Hair follicular keratinocyte (primary cell): Measurements from ENCODE around the gene OR4F15. TPM values are rescaled to one million over a fixed set of nuclear protein-coding genes. Genes with fewer than 3 reads are reported as not detected.

ENCODE experiments used
- total RNA-seq: library from RNA; depleted of rRNA; stranded (reverse); fragments of >200 nt; gene quantifications from 2 replicates; pipeline ENCODE4 v1.2.3, GENCODE V29; 2015

The OR4F15 gene, protein sequence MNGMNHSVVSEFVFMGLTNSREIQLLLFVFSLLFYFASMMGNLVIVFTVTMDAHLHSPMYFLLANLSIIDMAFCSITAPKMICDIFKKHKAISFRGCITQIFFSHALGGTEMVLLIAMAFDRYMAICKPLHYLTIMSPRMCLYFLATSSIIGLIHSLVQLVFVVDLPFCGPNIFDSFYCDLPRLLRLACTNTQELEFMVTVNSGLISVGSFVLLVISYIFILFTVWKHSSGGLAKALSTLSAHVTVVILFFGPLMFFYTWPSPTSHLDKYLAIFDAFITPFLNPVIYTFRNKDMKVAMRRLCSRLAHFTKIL
- not detected in 2 replicates for total RNA-seq

DNA sequence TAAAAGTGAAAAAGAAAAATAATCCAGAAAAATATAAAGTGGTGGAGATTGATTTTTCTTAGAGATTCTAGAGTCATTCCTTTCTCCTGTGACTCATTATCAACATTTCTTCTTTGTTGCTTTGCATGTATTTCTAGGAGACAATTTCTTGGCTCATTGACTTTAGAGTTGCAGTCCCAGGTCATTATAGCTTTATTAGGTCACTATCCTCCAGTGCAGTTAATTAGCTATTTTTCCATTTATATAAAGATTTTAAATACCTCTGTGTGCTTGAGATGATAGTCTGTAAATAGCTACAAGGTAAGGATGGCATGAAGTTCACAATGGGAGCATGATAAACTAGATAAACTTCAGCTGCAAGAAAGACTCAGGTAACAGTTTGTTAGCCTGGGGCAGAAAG is at the start of gene OR4F15:
Gene OR4F15, plus strand, starts transcription at position 301 of the 400 bp plus-strand sequence. CDS start 5,985 bp downstream, outside the sequence.

DNA sequence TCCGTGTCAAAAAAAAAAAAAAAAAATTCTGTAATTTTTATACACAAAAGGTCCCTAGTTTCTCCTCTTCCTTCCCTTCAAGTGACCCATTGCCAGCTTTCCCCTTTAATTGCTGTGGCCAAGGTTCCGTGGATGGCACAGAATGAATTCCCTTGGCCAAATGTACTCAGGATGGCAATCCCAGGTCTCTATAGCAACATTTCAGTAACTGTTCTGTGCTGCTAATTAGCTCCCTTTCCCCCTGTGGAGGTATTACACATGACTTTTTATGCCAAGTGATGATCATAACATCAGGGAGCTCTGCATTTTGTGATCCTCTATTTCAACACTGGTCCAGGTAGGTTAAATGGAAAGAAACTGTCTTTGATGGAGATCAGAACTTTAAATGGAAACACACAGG is 8.8 kb upstream of the OR4F15 start, which contains the start of gene OR4F6:
Gene OR4F6, plus strand, starts transcription at position 301 of the 400 bp plus-strand sequence. CDS start 2,211 bp downstream, outside the sequence.

Other genes starting within 250 kb of the OR4F15 start
- gene TM2D3, start 159.8 kb upstream of the OR4F15 start, total RNA-seq = 23.2 and 25.1 TPM in 2 replicates
- 3.2 and 5.6 TPM in 2 replicates for gene TARS3, start 87.7 kb upstream of the OR4F15 start, total RNA-seq
- gene OR4F6, start 8.7 kb upstream of the OR4F15 start, total RNA-seq = not detected in 2 replicates